GM21526 (cell line): ENCODE results near the gene RND2.

Experiments
- ATAC-seq: cut with Tn5 transposase; IDR thresholded peaks from one replicate; pipeline ENCODE4 v1.9.1; 2021; ENCODE audit warnings: moderate library complexity; ENCODE audit not compliant: unreplicated experiment, low FRiP score

The RND2 gene

GRCh38 chr17:43069368-43069898 is 44.4 kb downstream of the RND2 start:
- no peak for ATAC-seq

GRCh38 chr17:43070257-43070656 is 45.2 kb downstream of the RND2 start:
- ATAC-seq, result no peak

- ATAC-seq, result no peak
Observed at GRCh38 chr17:43070872-43071271, 45.8 kb downstream of the RND2 start.

GRCh38 chr17:43074869-43075268 is 49.8 kb downstream of the RND2 start:
- no peak for ATAC-seq

GRCh38 chr17:43079641-43080302 is 54.7 kb downstream of the RND2 start:
- ATAC-seq, result no peak
